GM18861 (cell line): ENCODE data around the gene IFNA4.
"Not testable (repeated sequence)": the region's sequence is repeated elsewhere in the genome, so short reads cannot be mapped to it uniquely, and the experiment has no call there.

Source experiments
- ATAC-seq: cut with Tn5 transposase; IDR thresholded peaks from one replicate; pipeline ENCODE4 v1.9.1; 2021; ENCODE audit not compliant: unreplicated experiment

IFNA4 gene

GRCh38 chr9:21166560-21166959 is 20.8 kb downstream of the IFNA4 start, which contains the start of gene IFNA21:
Gene IFNA21 (minus strand): TSS chr9:21166660. CDS start chr9:21166612, 48 bp downstream.
- not testable (repeated sequence) for ATAC-seq

GRCh38 chr9:21165516-21165915 is 21.9 kb downstream of the IFNA4 start:
- ATAC-seq: no peak

GRCh38 chr9:21160178-21160577 is 27.2 kb downstream of the IFNA4 start:
- peak; percentile 89 for ATAC-seq

- no peak for ATAC-seq
These were observed 31.9 kb downstream of the IFNA4 start for GRCh38 chr9:21155501-21155900.

GRCh38 chr9:21154018-21154608 is 33.3 kb downstream of the IFNA4 start:
- ATAC-seq: peak; percentile 76

- peak; percentile 24 for ATAC-seq
These were observed 33.9 kb downstream of the IFNA4 start for GRCh38 chr9:21153336-21154017.

- no peak for ATAC-seq
These were observed 42.8 kb downstream of the IFNA4 start for GRCh38 chr9:21144603-21145002.

- ATAC-seq: no peak
These were observed 45.9 kb downstream of the IFNA4 start, which contains the start of gene IFNW1 for GRCh38 chr9:21141427-21141882. Gene IFNW1 (minus strand): TSS chr9:21141832. CDS start chr9:21141570, 262 bp downstream.

GRCh38 chr9:21137020-21137419 is 50.4 kb downstream of the IFNA4 start:
- ATAC-seq: no peak
